Activated T-cell treated with anti-CD3 and anti-CD28 coated beads for 4 hours (primary cell): ENCODE measurements around the gene ARPC5.

Source experiments
- DNase-seq: peaks from one replicate; pipeline ENCODE4 v3.0.0-alpha.2; 2020

The ARPC5 gene

GRCh38 chr1:183609759-183610452 lies 25.7 kb downstream of the ARPC5 start:
- no peak for DNase-seq

DNA sequence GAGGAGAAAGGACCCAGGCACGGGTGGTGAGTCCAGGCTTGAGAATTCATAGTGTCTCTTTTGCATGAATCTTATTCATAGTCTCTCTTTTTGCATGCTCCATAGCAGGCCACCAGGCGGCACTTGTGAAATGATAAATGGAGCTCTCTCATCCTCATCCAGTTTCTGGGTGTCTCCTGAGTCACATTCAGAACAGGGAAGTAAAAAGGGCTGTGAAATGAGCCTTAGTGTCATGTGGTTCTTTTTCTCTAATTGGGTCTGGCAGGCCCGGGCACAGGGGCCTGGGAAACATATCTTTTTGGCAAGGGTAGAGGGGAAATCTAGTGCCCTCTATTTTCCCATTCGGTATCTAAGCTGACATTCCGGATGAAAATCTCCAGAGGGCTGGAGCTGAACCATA lies 26.3 kb downstream of the ARPC5 start:
- no peak for DNase-seq

DNA sequence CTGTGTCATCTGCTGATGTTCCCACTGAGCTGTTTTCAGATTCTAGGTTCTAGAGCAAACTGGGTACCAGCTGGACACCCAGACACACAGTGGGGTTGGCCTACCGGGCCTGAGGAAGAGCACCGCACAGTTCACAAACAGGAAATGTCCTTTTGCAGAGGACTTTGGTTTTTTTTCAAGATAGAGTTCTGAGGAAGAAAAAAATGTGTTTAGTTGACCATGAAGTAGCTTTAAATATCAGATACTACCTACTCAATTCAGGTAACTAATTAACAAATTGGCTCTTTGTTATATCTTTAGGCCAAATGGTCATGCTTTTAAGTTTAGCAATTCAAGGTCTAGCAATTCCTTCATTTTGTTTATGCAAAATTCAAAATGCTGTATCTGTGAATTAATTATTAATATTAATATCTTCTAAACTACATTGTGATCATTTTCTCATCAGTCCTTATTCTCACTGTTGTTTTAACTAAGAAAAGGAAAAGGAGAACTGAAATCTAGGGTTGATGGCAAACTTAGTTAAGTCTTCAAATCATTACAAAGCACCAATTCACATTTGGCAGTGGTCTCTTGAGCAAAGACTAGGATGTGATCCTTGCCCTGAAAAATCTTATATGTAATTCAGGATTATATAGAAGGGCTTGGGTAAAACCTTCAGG lies 28.1 kb downstream of the ARPC5 start:
- no peak for DNase-seq

DNA sequence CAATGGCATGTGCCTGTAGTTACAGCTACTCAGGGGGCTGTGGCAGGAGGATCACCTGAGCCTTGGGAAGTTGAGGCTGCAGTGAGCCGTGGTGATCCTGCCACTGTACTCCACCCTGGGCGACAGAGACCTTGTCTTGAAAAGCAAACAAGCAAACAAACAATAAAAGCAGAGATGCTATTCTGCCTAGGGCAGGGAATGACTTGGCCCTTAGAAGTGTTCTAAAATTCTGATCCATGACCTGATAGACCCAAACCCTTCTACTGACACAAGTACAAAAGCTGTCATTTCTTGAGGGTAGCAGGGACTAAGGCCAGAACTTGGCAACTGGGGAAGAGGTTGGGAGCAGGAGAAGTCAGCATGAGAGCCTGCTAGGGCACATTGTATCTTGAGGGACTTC lies 29.7 kb downstream of the ARPC5 start:
- DNase-seq: no peak

DNA sequence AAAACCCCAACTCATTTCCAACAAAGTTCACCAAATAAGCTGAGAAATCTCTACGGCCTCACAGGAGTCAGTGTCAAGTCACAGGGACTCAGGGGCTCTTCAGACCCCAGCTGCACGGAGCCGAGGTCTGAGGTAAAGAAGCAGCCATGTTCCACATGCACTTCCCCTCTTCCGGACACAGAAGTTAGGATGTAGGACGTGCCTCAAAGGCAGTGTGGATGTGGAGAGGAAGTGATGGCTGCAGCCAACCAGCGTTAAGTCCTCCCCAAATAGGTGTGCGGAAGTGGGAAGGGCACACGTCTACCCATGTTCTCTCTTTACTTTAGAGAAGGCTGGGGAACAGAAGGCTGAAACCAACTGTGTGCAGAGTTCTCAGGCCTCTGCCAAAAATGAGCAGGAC lies 30.8 kb downstream of the ARPC5 start:
- DNase-seq: no peak

DNA sequence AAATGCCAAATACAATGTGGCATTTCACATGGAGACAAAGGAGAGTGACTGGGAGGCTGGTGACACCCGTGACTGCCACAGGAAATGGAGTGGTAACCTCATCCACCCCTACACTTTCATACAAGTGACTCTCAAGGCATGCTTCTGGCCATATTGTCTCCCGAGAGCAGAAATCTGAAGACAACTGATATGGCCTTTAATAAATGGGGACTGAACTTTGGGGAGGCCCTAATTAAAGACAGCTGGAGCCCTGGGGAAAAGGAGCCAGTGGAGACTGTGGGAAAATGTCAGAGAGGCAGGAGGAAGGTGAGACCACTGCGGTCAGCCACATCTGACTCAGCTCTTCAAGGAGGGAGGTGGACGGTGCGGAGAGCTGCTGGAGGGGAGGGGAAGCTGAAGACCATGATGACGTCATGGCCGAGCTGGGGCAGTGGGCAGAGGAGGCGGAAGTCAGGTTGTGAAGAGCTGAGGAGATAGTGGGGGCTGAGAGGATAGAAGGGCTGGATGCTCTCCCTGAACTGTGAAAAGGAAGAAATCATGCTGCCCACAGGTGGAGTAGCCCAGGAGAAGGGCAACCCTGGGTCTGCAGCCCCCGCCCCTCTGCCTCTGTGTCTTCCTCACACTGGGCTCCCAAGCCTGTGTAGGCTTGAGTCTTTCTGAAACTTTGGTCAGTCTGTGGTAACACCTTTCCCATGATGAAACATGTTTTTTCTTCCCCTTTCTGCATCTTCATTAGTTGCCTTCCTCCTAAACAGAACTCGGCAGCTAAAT lies 31.4 kb downstream of the ARPC5 start:
- DNase-seq: no peak

GRCh38 chr1:183602510-183602909 lies 33.1 kb downstream of the ARPC5 start:
- DNase-seq: no peak

DNA sequence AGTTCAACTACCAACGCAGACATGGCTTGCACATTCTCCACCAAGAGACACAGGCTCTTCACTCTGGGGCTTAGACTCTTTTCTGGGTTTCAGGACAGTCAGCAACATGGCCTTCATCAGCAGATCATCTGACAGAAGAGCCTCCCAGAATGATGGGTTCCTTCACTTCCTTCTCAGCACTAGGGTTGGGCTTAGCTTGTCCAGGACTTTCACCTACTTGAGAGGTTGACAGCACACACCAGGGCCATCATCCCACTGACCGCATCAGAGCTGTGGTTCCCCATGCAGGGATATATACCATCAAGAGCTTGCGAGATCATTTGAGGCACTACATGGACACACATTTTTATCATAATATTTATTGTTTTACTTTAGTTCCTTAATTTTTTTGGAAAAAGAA lies 34.9 kb downstream of the ARPC5 start:
- no peak for DNase-seq

DNA sequence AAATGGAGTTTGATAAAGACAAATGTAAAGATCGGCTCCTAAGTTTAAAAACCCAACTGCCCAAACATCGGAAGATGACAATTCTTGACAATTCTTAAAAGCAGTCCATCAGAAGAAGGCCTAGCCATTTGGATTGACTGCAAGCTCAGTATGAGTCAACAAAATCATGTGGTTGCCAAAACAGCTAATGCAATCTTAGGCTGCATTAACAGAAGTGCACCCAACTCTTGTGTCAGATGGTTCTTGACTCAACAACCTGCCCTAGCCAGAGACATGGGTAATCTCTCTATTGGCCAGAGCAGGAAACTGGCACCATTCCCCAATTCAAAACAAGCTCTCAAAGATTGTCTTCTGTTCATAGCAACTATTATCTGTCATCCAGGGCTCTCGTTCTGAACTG lies 35.4 kb downstream of the ARPC5 start:
- no peak for DNase-seq

DNA sequence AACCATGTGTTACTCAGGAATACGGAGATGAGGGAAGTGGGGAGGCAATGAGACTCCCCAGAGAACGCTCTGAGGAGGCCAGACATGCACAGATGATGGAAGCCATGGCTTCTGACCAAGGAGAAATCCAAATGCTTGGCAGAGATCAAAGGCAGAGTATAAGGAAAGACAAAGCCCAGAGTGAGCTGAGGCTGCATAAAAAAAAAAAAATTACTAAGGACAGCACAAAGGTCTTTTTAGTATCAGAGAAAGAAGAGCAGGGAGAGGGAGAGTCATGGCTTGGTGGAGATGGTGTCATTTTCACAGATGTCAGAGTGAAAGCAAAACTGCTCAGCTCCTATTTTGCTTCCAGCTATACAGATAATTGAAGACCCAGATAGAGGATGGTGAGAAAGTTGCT lies 37.2 kb downstream of the ARPC5 start:
- no peak for DNase-seq

- no peak for DNase-seq
Measured at GRCh38 chr1:183597656-183598347, 37.8 kb downstream of the ARPC5 start.

- DNase-seq: no peak
Measured at GRCh38 chr1:183596500-183596899, 39.1 kb downstream of the ARPC5 start.

DNA sequence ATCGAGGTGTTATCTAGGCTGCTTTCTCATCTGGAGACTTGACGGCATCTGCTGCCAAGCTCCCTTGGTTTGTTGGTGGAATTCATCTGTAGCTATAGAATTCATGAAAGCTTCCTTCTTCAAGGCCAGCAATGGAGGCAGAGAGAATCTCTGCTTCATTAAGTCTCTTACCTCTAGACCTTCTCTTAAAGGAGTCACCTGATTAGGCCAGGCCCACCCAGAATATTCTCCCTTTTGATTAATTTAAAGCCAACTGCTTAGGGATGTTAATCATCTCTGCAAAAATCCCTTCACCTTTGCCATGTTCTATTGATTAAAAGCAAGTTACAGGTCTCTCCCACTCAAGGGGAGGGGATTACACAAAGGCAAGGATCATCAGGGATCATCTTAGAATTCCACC lies 40.0 kb downstream of the ARPC5 start:
- no peak for DNase-seq

- no peak for DNase-seq
Measured at GRCh38 chr1:183593356-183593755, 42.2 kb downstream of the ARPC5 start.

GRCh38 chr1:183592733-183593132 lies 42.9 kb downstream of the ARPC5 start:
- DNase-seq: no peak

GRCh38 chr1:183590244-183591191 lies 45.1 kb downstream of the ARPC5 start, which contains the start of gene NCF2:
NCF2 (minus strand) TSS chr1:183590459; CDS start chr1:183590329, 130 bp downstream.
- DNase-seq: no peak

DNA sequence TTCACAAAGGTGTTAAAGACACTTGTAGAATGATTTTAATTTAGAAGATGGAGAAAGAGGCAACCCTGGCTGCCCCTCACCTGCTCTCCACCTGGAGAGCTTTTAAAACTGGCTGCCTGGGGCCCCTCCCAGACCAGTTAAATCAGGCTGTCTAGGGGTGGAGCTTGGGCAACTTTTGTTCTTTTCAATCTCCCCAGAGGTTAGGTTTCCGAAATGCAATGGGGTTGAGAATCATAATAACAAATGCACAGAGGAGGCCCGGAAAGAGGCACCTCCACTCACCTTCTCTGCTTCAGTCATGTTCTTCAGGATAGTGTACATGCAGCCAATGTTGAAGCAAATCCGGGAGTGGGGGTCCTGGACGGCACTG lies 45.7 kb downstream of the ARPC5 start:
- no peak for DNase-seq

GRCh38 chr1:183589384-183589783 lies 46.2 kb downstream of the ARPC5 start:
- no peak for DNase-seq

DNA sequence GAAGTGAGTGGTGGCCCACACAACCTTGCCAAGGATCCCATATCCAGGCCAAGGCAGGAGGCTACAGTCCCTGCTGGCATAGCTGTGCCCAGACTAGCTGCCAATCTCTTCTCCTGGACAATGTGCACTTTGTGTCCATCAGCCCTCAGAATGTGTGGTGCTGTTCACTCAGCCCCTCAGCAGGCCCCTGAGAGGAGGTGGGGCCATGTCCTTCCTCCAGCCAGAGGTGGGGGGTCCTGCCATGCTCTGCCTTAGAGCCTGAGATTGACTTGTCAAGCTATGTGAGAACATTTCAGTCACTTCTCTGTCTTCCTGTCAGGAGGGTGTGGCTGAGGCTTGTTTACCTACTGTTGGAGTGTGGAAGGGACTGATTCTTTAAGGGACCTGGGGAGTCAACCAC lies 46.8 kb downstream of the ARPC5 start:
- no peak for DNase-seq

DNA sequence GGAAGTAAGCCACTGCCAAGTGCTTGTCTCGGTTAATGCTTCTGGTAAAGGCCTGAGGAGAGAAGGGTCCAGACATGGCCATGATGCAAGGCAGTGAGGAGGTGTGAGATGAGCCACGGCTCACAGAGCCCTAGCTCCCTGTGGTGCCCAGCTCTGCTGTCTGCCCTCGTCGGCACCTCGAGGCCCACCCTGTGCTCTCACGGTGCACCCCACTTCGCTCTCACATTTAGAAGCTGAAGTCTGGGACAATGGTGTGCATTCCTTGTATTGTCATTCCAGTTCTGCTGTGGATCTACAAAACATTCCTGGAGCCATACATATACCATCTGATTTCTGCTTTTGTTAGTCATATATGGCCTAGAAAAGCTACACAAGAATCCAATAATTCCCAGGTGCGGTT lies 48.7 kb downstream of the ARPC5 start:
- no peak for DNase-seq

GRCh38 chr1:183586455-183586854 lies 49.1 kb downstream of the ARPC5 start:
- DNase-seq: no peak

DNA sequence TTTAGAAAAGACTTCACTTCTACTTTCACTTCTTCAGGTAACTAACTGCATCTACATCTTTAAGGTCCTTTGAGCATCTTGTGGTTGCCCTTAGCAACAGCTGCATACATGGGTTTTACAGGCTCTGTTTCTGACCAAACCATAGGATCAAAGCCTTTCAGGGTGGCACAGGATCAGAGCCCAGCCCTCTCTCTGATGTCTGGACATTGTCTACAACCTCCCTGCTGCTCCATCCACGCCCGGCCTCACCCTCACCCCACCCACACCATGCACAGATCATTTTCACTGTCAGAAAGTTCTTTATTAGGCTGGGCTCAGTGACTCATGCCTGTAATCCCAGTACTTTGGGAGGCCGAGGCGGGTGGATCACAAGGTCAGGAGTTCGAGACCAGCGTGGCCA lies 50.5 kb downstream of the ARPC5 start:
- DNase-seq: no peak
